Left renal pelvis (tissue), 4 donors: Measurements from ENCODE around the gene COA8. TPM values are rescaled to one million over a fixed set of nuclear protein-coding genes. Genes with fewer than 3 reads are reported as not detected.

Experiments
- DNase-seq, 4 donors: peaks; one replicate each; pipeline ENCODE4 v3.0.0-alpha.2; 2013; ENCODE audit warnings: low read depth in 4 of 4, low spot score in 3 of 4
- polyA plus RNA-seq, 4 donors: library from polyadenylated mRNA; unstranded; fragments of 120-200 nt; gene quantifications; one replicate each; pipeline ENCODE4 v1.2.1, GENCODE V29; 2013; ENCODE audit not compliant: insufficient read length in 4 of 4

The COA8 gene
- polyA plus RNA-seq, 4 donors, result 26.7 to 46.0 (median 42.1) TPM

GRCh38 chr14:103535891-103536565 lies 26.7 kb upstream of the COA8 start:
- no peak for DNase-seq

GRCh38 chr14:103536693-103537092 lies 26.1 kb upstream of the COA8 start:
- no peak for DNase-seq

GRCh38 chr14:103537175-103537990 lies 25.4 kb upstream of the COA8 start:
- DNase-seq, result no peak

GRCh38 chr14:103538291-103539055 lies 24.3 kb upstream of the COA8 start:
- no peak for DNase-seq

- no peak for DNase-seq
These were observed 23.5 kb upstream of the COA8 start for GRCh38 chr14:103539056-103539825.

- no peak for DNase-seq
These were observed 21.7 kb upstream of the COA8 start for GRCh38 chr14:103540821-103541708.

GRCh38 chr14:103541709-103542604 lies 20.8 kb upstream of the COA8 start:
- no peak for DNase-seq

GRCh38 chr14:103542605-103543088 lies 20.1 kb upstream of the COA8 start:
- no peak for DNase-seq

- DNase-seq, result no peak
These were observed 19.6 kb upstream of the COA8 start for GRCh38 chr14:103543140-103543539.

- DNase-seq, result no peak
These were observed 18.9 kb upstream of the COA8 start for GRCh38 chr14:103543721-103544387.

- DNase-seq, result no peak
These were observed 18.2 kb upstream of the COA8 start for GRCh38 chr14:103544388-103545218.

- no peak for DNase-seq
These were observed 17.4 kb upstream of the COA8 start for GRCh38 chr14:103545219-103545914.

GRCh38 chr14:103545915-103546651 lies 16.7 kb upstream of the COA8 start:
- no peak for DNase-seq

- no peak for DNase-seq
These were observed 15.9 kb upstream of the COA8 start for GRCh38 chr14:103546652-103547454.

- DNase-seq, result no peak
These were observed 15.3 kb upstream of the COA8 start for GRCh38 chr14:103547455-103547940.
